HFF-Myc (cell line): ENCODE data around the gene RASSF5.
A peak's percentile ranks its signal among the peaks of the same experiment; 100 is the strongest.

ENCODE experiments used
- DNase-seq: peaks from one replicate; pipeline ENCODE4 v3.0.0-alpha.2; 2011; ENCODE audit warnings: low read depth; ENCODE audit errors: extremely low read depth
- H3K4me3 ChIP-seq: replicated peaks from 2 replicates; pipeline ENCODE4 v1.5.1; 2011; ENCODE audit warnings: low read depth, mild to moderate bottlenecking, control low read depth, low read length
- TF ChIP-seq, protein P1 (sequence below): IDR thresholded peaks from 2 replicates; pipeline ENCODE4 v1.5.1; 2012; ENCODE audit warnings: mild to moderate bottlenecking, low read depth, low read length, control low read depth; ENCODE audit errors: missing control alignments

Gene RASSF5

DNA sequence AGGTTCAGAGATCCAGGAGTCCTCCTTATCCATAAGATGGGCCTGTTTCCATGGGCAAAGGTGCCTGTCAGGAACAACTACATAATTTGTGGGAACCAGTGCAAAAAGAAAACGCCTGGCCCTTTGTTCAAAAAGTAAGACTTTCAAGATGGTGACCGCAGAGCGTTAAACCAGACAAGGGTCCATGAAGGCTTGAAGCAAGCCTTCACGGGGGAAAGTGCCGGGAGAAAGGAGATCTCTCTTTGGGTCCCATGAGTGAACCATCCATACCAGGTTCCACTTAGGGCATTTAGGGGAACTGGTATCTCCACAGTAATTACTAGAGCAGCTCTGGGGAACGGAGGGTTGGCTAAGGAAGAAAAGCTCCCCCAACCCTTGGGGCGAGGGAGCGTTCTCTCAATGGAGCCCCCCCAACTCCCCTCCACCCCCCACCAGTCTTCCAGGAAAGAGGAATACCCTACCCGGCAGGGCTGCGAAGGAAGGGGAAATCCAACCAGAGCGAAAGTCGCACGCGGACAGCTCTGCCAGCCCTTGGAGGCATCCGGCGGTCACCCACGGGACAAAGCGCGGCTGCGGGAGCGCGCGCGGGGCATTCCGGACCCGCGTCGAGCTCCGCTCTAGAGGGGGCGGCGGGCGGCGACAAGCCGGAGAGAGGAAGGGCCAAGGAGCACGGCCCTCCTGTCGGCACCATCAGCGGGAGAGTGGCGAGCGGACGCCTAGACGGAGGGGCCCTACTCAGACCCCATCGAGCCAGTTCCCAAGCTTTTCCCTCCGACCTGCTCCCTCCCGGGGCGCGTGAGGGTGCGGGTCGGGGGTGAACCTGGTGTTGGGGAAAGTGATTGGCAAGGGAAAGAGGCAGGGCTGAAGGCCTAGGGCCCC is 687 bp upstream of the RASSF5 start:
- peak overlapping the region; percentile 40 for H3K4me3 ChIP-seq
- no peak for DNase-seq
- TF ChIP-seq, protein P1, sequence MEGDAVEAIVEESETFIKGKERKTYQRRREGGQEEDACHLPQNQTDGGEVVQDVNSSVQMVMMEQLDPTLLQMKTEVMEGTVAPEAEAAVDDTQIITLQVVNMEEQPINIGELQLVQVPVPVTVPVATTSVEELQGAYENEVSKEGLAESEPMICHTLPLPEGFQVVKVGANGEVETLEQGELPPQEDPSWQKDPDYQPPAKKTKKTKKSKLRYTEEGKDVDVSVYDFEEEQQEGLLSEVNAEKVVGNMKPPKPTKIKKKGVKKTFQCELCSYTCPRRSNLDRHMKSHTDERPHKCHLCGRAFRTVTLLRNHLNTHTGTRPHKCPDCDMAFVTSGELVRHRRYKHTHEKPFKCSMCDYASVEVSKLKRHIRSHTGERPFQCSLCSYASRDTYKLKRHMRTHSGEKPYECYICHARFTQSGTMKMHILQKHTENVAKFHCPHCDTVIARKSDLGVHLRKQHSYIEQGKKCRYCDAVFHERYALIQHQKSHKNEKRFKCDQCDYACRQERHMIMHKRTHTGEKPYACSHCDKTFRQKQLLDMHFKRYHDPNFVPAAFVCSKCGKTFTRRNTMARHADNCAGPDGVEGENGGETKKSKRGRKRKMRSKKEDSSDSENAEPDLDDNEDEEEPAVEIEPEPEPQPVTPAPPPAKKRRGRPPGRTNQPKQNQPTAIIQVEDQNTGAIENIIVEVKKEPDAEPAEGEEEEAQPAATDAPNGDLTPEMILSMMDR, result no peak

DNA sequence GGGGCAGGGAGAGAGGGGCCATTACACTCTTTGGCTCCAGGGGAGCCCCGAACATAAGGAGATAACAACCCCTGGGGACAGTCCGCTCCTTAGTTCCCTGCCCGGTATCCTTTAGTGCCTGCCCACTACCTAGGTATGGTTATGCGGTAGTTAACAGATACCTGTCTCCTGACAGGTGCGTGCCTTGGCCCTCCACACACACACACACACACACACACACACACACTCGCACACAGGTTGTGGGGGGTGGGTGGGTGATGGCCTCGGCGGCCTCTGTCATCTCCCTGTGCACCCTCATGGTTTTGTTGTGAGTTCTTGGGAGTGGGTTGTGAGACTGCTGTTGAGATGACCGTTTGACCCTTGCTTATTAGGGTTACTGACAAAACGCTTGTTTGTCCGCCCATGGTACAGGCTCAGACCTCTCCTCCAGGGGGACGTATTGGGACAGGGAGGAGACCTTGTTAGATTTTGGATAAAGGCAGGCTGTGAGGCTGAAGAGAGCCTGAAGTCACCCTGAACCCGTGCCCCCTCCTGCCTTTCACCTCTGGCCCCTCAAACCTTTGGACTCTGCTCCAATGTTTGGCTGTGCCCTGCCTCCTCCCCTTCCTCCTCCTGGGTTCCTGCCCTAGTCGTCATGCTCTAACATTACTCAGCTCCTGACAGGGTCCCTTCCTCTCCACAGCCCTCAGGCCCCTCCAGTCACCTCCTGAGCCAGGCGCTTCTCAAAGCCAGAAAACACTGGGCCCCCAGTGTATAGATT is 979 bp downstream of the RASSF5 start:
- no peak for DNase-seq
- peak overlapping the region; percentile 40 for H3K4me3 ChIP-seq
- TF ChIP-seq, protein P1, result no peak

DNA sequence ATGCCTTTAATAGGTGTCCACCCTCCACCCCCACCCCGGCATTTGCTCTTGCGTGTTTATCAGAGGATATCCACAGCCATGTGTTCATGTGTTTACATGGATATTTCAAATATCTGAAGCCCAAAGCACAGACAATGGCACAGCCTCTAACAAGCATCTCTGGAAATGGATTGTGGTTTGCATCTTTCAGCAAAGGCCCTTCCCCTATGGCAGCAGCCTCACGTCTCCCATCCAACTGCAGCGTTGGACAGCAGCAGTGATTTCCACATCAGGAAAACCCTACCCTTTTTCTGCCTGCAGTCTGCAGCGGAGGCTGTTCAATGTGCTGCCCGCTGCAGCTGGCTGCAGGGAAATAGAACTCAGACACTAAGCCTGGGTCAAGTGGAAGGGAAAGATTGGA is 1.6 kb downstream of the RASSF5 start:
- TF ChIP-seq, protein P1, result no peak
- no peak overlapping the region for H3K4me3 ChIP-seq
- no peak for DNase-seq

DNA sequence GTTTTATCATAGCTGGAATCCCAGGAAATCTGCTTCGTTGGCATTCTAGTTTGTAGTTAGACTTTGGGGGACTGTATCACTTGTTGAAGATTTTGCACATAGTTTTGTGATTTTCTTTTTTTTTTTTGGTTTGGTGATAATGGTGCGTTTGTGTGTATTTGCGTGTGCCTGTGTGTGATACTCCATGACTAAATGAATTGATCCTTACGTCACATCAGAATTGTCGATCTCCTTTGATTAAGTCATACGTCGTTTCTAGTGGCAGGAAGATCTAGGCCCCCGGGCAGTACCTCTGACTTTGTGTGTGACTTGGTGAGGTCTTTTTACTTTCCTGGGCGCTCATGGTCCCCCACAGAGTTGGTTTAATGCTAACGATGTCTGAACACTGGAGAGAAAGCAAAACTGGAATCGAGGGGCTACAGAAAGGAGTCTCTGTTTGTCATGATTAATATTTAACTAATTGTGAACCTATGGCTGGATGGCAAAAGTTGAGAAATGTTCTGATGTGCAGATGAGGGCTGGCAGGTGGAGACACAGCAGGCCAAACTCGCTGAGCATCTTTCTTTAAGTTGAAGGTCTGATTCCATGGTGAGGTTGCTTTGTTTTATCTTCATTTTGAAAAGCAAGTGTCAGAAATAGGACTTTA is 2.4 kb downstream of the RASSF5 start:
- DNase-seq, result no peak
- TF ChIP-seq, protein P1, result no peak
- no peak overlapping the region for H3K4me3 ChIP-seq

DNA sequence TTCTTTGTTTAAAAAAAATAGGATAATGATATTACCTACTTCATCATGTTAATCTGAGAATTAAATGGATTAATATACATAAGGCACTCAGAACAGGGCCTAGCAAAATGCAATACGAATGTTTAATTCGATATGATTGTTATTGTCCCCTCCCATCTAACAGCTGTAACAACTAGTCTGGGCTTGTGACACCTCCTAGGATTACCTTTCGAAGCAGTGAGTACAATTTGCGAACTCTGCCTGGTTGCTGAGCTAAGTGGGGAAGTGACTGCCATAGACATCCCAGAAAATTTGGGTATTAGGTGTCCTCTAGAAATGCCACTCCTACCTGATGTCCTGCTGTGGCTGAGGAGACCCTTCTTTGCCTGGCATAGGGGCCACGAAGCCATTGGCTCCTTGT is 3.0 kb downstream of the RASSF5 start:
- no peak for DNase-seq
- TF ChIP-seq, protein P1, result no peak
- H3K4me3 ChIP-seq, result no peak overlapping the region

DNA sequence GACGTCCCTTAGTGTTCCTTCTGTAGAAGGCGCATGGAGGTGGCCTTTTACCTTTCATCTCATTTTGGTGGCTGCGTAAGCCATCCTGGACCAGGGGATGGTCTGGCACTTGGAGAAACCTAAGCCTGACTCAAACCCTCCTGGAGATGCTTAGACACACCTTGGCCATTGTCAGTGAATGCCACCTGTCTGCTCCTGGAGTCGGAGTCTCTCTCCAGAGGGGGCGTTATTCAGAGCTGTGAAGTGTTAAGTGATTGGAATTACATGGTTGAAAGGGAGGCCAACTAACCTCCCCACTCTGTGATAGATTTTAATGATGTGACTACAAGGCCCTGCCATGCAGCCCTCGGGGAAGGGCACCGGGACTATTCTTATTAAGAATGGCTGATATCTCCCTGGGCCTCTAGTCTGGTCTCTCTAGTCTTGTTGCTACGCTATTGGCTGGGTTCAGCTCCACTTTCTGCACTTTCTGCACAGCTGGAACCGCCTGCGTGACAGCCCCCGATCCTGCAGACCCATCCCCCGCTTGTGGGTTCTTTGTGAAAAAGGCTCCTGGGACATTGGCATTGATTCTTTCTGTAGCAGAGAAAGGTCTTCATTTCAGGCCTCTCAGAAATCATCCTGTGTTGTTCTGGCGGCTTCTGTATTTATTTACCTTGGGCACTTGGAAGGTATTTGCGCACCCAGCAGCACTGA is 4.2 kb downstream of the RASSF5 start:
- no peak for DNase-seq
- TF ChIP-seq, protein P1, result no peak
- H3K4me3 ChIP-seq, result no peak overlapping the region
